Mammary epithelial cell (primary cell): ENCODE measurements around the gene HEXA.

Experiments
- CTCF ChIP-seq, 2 donors: IDR thresholded peaks in 1 of 2; conservative IDR thresholded peaks in 1 of 2; 2 replicates each; pipeline ENCODE4 v1.5.1; 2011 to 2012; ENCODE audit warnings: inconsistent platforms in 2 of 2, low read length in 2 of 2, mild to moderate bottlenecking in 2 of 2, control low read depth in 1 of 2, low read depth in 1 of 2; ENCODE audit not compliant: insufficient read depth in 1 of 2; ENCODE audit errors: extremely low read depth in 1 of 2
- EZH2 ChIP-seq: IDR thresholded peaks from 2 replicates; pipeline ENCODE4 v1.6.1; 2012; ENCODE audit warnings: low read length, inconsistent platforms, borderline replicate concordance

DNA sequence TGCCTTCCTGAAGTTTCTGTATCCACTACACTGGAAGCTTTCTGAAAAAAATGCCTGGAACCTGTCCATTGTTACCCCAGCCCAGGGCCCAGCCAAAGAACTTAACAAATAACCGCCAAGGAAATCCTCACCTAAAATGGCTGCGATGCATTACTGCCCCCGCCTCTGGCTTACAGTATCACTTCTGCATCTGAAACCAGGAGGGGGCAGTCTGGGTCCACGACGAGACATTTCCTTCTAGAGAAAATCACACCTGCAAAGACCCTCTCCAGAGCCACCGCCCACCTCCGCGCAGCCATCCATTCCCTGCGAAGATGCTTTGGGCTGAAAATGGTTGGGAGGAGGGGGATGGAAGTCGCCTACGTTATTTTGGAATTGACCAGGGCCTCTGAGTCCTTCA, 33.4 kb downstream of the HEXA start:
- TF ChIP-seq CTCF (conservative IDR thresholded peaks at IDR 0.05 in 1 of 2, IDR thresholded peaks at IDR 0.05 in 1 of 2; ENCODE audit: extremely low read depth in 1 of 2, insufficient read depth in 1 of 2, low read depth in 1 of 2, low read length in 2 of 2) (peak; percentile 41 to 48), EZH2 (no peak)
